ENCODE results near the gene ST6GALNAC1.
"Not testable (repeated sequence)": the region's sequence is repeated elsewhere in the genome, so short reads cannot be mapped to it uniquely, and the experiment has no call there.

ST6GALNAC1 gene

DNA sequence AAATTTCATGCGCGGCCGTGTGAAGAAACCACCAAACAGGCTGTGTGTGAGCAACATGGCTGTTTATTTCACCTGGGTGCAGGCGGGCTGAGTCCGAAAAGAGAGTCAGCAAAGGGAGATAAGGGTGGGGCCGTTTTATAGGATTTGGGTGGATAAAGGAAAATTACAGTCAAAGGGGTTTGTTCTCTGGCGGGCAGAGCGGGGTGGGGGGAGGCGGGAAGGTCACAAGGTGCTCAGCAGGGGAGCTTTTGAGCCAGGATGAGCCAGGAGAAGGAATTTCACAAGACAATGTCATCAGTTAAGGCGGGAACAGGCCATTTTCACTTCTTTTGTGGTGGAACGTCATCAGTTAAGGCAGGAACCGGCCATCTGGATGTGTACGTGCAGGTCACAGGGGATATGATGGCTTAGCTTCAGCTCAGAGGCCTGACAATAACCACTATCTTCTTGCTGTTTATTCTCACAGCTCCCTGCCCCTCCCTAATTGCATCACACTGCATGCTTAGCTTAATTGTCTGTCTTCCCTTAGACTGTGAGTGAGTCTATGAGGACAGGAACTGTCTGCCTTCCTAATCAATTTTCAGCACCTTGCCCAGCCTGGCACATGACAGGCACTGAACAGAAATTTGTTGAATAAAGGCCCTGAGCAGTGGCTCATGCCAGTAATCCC lies 32.3 kb downstream of the ST6GALNAC1 start:
- not testable (repeated sequence) for DNase-seq (ENCODE audit: low read depth)

- not testable (repeated sequence) for DNase-seq (ENCODE audit: low read depth)
Measured at GRCh38 chr17:76606685-76607084, 36.9 kb downstream of the ST6GALNAC1 start.

DNA sequence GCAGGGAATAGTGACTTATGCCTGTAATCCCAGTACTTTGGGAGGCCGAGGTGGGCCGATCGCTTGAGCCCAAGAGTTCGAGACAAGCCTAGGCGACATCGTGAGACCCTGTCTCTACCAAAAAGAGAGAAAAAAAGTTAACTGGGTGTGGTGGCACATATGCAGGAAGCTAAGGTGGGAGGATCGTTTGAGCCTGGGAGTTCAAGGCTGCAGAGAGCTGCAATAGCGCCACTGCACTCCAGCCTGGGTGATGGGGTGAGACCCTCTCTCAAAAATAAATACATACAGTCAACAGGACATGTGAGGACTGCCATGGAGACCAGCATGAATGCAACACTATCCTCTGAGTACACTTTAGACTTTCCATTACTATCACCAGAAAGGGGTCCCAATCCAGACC lies 42.5 kb downstream of the ST6GALNAC1 start:
- no peak for DNase-seq (ENCODE audit: low read depth)

DNA sequence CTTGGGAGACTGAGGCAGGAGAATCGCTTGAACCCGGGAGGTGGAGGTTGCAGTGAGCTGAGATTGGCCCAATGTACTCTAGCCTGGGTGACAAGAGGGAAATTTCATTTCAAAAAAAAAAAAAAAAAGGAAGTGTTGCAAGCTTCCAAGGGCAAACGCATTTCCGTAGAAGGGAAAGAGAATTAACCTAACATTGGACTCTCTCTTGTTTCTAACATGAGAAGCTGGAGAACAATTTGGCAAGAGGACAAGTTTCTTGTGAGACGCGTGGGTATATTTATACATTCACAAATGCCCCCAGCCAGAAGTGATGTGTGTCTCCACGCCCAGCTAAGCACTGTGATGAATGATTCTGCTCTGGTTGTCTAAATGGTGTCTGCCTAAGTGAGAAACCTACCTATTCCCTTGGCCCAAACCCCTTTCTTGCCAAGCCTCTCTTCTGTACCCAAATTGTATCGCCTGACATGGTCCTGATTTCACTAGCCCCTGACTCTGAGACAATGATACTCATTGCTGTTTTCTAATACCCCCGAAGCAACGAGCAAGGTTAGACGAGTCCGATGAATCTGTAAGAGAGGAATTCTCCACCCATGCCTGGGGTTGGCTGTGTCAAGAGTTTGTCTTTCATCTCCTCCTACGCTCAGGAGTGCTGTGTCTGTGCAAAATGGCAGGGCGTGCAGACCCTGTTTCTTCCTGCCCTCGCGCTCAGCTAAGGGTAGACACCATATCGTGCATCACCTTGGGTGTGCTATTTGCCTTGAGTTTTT lies 43.7 kb downstream of the ST6GALNAC1 start:
- DNase-seq (ENCODE audit: low read depth) = no peak

GRCh38 chr17:76598004-76598439 lies 45.5 kb downstream of the ST6GALNAC1 start:
- DNase-seq (ENCODE audit: low read depth) = no peak

- DNase-seq (ENCODE audit: low read depth) = no peak
Measured at GRCh38 chr17:76597156-76598003, 46.2 kb downstream of the ST6GALNAC1 start.

DNA sequence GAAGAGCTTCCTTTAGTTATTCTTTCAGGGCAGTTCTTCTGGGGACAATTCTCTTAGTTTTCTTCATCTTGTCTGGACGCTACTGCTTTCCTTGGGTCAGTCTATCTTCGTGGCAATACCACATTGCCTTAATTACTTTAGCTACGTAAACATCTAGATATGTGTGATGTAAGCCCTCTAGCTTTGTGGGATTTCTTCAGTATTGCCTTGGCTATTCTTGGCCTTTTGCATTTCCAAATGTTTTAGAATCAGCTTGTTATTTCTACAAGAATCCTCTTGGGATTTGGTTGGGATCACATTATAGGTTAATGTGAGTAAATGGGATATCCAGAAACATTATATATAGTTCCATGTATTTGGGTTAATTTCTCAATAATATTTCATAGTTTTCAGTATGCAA lies 48.9 kb downstream of the ST6GALNAC1 start:
- no peak for DNase-seq (ENCODE audit: low read depth)

GRCh38 chr17:76593959-76594358 lies 49.6 kb downstream of the ST6GALNAC1 start:
- no peak for DNase-seq (ENCODE audit: low read depth)

DNA sequence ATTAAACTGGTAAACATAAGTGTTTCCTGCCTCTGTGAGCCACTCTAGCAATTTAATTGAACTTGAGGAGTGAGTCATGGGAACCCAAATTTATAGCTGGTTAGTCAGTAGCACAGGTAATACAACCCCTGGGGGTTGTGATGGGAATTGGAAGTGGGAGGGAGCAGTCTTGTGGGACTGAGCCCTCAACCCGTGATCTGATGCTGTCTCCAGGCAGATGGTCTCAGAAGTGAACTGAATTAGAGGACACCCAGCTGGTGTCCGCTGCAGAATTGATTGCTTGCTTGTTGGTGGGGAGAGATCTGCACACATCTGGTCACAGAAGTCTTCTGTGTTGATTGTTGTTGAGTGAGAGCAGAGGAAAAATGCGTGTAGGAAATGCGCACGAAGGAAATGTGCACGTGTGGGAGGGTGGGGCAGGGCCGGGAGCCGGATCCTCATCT lies 50.2 kb downstream of the ST6GALNAC1 start:
- DNase-seq (ENCODE audit: low read depth) = peak; percentile 78

- no peak for DNase-seq (ENCODE audit: low read depth)
Measured at GRCh38 chr17:76588182-76588581, 55.4 kb downstream of the ST6GALNAC1 start.

GRCh38 chr17:76586741-76587487 lies 56.6 kb downstream of the ST6GALNAC1 start:
- no peak for DNase-seq (ENCODE audit: low read depth)

DNA sequence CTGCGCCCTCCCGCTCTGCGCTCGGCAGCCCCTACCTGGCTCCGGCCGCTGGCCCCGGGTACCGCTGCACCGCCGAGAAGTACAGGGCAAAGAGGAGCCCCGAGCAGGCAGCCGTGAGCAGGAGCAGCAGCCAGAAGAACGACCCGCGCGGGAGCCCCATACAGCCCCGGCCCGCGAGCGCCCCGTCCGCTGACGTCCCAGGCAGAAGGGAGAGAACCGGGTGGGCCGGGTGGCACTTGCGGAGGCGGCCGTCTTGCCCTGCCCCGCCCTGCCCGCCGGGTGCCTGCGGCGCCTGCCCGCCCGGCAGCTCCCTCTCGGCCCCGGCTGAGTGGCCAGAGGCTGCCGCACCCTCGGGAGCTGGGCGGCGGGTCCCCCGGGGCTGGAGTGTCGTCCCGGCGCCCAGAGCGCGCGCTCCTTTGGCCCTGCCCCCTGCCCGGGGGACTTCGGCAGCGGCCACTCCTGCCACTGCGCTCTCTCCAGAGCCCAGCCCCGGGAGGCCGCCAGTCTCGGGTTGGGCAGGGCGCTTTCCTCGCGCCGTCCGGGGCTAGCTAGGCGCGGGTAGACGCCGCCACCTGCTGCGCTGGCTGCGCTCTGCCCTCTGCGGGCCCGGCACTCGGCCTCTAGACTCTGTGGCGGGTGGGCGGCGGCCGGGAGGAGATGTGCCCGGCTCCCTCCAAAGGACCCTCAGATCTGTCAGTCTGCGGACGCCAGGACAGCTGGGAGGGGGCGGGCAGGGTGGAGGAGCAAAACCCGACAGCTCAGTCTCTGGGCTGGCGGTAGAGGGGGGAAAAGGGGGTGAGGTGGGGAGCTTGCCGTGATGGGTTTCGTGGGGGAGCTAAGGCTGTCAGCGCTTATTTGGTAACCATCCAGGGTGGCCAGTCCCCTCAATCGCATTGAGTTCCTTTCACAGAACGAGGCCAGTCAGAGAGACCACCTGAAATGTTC lies 57.6 kb downstream of the ST6GALNAC1 start, which contains the start of gene ST6GALNAC2:
Gene ST6GALNAC2, minus strand, starts transcription at position 212 of the 945 bp plus-strand sequence. Its CDS starts 52 bp downstream, at position 160.
- DNase-seq (ENCODE audit: low read depth) = peak; percentile 72

GRCh38 chr17:76585033-76585648 lies 58.4 kb downstream of the ST6GALNAC1 start:
- DNase-seq (ENCODE audit: low read depth) = no peak

DNA sequence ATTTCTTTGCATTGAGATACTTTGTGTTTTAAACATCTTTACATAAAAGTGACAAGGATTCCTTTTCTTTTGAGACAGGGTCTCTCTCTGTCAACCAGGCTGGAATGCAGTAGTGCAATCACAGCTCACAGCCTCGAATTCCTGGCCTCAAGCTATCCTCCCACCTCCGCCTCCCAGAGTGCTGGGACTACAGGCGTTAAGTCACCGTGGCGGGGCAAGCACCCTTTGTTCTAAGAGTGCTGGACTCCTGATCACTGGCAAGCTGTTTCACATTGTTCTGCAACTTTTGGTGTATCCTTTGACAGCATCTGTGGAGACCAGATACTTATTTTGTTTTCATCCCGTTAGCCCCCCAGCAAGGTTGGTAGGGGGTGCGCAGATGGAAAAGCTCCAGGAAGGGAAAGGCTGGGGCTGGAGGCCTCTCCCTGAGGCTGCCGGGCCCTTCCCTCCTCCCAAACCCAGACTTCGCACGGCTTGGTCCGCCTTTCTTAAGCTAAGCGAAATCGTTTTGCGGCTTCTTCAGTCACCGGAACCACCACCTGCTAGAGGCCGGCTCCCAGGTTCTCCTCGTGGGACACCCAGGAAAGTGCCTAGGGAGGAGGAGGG lies 59.0 kb downstream of the ST6GALNAC1 start:
- DNase-seq (ENCODE audit: low read depth) = no peak

- DNase-seq (ENCODE audit: low read depth) = no peak
Measured at GRCh38 chr17:76582660-76583059, 60.9 kb downstream of the ST6GALNAC1 start.

DNA sequence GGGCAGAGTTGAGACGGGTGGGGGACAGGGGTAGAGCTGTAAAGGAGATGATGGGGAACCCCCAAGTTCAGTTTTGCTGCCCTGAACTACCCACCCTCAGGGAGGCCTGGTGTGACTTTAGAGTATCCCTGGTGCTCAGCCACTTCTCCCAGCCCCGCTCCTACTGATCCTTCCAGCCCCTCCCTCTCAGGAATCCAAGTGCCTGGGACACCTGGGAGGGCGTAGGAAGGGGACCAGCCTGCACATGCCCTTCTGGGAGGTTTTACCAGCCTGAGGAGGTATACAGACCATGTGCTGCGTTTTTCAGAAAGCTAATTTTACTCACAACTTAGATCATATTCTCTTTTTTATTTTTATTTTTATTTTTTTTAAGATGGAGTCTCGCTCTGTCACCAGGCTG lies 62.0 kb downstream of the ST6GALNAC1 start:
- DNase-seq (ENCODE audit: low read depth) = no peak

GRCh38 chr17:76579281-76579680 lies 64.3 kb downstream of the ST6GALNAC1 start:
- DNase-seq (ENCODE audit: low read depth) = no peak

GRCh38 chr17:76578376-76578775 lies 65.2 kb downstream of the ST6GALNAC1 start:
- DNase-seq (ENCODE audit: low read depth) = peak; percentile 74

GRCh38 chr17:76577876-76578275 lies 65.7 kb downstream of the ST6GALNAC1 start:
- no peak for DNase-seq (ENCODE audit: low read depth)

DNA sequence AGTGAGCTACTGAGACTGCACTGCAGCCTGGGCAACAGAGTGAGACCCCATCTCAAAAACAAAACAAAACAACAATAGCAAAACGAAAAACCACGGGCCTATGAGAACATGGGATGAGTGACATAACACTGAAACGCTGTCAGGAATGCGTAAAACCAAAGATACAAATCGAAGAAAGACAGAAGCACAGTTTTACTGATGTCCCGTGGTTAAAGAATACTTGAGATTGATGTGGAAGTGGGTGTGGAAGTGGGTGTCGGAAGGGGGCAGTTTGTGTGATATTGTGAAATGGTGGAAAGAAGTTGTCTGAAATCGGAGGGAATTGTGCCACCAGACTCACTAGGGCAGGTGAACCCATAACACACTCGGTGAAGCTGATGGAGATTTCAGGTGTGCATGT lies 67.4 kb downstream of the ST6GALNAC1 start:
- no peak for DNase-seq (ENCODE audit: low read depth)

Measured in ELR (cell line).